ENCODE results near the gene PNCK.
"Not testable (repeated sequence)": the region's sequence is repeated elsewhere in the genome, so short reads cannot be mapped to it uniquely, and the experiment has no call there.

The PNCK gene

DNA sequence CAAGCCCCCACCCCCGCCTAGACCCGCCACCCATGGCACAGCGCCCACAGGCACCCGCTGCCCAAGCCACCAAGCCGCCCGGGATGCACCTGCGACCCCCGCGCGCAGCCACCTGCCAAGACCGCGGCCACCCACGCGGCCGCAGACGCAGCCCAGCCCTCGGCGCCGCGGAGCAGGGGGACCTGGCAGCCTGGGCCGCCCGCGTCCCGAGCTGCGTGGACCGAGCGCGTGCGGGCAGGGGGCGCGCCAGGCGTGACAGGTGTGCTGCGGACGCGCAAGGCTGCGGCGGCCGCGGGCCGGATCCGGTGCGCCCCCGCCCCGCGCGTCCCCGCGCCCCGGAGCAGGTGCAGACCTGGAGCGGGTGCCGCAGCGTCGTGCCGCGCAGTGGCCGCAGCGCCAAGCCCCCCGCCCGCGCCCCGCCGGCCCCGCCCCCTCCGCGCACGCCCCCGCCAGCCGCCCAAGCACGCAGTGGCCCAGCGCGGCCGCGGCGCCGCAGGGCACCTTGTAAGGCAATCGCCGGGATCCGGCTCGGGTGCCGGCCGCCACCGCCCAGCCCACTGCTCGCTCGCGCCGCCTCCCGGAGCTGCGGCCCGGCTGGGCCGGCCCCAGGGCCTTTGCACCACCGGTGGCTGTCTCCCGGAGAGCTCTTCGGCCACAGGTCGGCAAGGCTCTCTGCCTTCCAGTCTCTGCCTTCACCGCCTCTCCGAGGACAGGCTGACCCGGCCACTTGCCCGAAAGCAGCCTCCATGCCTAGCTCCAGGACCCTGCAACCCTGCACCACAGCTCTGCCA is at the start of gene PNCK:
Gene PNCK (minus strand): TSS at position 386 of the 791 bp plus-strand sequence. CDS start 737 bp downstream, outside the sequence.
- DNase-seq, result no peak

GRCh38 chrX:153722704-153723350 is 49.2 kb upstream of the PNCK start:
- DNase-seq, result no peak

GRCh38 chrX:153719701-153720100 is 46.1 kb upstream of the PNCK start:
- DNase-seq, result no peak

DNA sequence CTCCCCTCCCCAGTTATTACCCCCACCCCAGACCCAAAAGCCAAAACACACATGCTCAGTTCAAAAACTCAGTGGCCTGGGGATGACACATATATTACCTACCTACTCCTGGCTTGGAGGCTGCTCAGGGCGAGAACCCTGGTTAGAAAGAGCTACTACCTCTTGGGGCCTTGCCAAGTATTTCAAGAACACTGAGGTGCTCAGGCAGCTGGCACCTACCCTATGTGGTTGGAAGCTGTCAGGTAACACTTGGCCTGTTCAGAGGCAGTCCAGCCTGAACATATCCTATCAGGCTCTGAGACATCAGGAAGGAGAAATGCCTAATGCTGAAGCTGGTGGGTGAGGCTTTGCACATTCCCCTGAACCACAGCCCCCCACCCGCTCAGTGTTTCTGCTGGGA is 45.6 kb upstream of the PNCK start:
- no peak for DNase-seq

- DNase-seq, result no peak
Measured at GRCh38 chrX:153717445-153717844, 43.8 kb upstream of the PNCK start.

- no peak for DNase-seq
Measured at GRCh38 chrX:153714256-153714655, 40.6 kb upstream of the PNCK start.

DNA sequence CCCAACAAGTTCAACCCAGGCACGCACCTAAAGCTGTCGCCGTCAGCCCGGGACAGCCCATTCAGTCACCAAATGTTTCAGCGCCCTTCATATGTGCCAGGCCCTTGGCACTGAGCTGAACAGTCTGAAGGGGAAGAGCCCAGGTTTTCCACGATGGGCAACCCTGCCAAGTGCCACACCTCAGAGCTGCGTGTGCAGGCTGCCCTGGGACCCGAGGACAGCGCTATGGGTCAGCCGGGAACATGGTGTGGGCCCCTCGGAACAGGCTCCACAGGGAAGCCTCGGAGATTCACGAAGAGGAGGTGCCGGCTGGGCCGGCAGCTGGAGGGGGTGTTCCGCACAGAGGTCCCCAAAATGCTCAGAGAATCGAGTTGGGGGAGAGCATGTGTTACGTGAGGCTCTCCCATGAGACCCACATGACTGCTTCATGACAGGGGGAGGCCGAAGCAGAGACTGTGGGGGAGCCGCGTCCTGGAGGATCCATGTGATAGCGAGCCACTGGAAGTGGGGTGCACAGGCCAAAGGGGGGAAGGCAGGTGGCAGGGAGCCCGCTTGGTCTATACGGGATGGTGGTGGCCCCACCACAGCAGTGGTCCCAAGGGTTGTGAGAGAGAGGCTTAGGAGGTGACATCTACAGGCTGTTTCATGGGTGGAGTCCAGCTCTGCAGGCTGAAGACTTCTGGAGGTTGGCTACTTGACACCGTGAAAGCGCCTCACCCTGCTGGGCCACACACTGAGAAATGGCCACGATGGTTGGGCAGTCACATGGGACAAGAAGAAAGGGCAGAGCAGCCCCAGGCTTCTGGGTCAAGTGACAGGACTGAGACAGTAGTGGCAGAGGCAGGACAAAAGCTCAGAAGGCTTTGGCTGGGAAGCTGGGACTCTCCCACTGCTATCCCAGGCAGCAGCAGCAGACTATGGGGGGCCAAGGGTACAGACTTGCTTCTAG is 36.4 kb upstream of the PNCK start:
- no peak for DNase-seq

DNA sequence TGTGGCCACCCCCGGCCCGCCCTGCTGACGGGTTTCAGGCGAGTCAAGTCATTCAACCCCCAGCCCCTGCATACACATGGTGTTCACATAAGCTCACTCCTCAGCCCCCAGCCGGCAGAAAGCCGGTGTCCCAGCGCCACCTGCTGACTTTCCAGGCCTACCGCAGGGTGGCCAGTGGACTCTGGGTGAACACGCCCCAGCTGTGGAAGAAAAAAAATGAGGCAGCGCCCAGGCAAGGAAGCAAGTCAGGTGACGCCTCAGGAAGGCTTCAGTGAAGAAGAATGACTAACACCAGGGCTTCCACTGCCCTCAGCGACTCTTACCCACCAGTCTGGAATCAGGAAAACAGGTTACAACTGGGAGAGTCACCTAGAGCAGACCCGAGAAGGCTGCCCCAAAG is 34.8 kb upstream of the PNCK start:
- DNase-seq, result peak; percentile 59

GRCh38 chrX:153707406-153707805 is 33.8 kb upstream of the PNCK start:
- no peak for DNase-seq

DNA sequence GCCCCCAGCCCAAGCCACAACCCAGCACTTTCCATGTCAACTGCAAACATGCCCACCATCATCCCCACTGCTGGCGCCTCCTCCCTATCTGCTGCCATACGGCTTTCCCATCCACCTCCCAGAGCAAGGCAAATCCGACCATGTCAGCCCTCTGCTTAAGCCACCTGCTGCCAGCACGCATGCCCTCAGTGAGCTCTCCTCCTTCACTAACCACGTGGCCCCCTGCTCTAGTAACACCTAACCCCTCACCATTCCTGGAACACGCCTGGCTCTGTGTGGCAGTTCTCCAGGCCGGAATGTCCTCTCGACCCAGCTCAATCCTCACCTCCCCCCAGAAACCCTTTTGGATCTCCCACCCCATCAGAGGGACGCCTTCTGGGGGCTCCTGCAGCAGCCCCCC is 33.2 kb upstream of the PNCK start:
- DNase-seq, result no peak

GRCh38 chrX:153705403-153706060 is 31.9 kb upstream of the PNCK start:
- not testable (repeated sequence) for DNase-seq

DNA sequence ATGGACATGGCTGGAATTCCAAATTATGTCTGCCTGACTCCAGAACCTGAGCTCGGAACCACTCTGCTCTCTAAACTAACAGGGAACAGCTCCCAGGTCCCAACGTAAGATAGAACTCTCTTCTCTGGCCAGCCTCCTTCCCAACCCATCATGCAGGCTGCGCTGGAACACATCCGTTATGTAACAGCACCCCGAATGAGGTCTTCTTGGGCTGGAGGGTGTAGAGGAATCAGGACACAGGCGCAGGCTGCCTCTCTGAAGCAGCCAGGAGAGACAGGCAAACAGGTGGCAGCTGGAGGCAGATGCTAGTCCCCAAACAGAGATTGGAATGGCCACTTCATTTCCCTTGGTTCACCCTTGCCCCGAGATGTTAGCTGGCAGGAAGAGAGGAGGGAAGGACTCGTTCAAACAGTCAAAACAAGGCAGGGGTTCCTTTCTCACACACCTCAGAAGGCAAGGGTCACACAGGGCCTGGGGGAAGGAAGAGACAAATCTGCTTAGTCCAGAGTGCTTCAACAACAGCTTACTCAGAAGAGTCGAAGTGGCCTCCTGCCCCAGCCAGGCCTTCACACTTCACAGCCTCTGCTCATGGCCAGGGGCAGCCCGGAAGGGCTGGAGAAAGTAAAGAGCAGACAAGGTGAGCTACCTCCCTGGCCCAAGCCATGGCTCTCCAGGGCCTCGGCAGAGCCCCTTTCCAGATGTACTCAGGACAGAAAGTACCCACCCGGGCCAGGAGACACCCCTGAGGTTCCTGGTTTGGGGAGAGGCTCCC is 31.2 kb upstream of the PNCK start:
- DNase-seq, result not testable (repeated sequence)

- DNase-seq, result no peak
Measured at GRCh38 chrX:153704021-153704526, 30.5 kb upstream of the PNCK start.

GRCh38 chrX:153703036-153703370 is 29.4 kb upstream of the PNCK start:
- no peak for DNase-seq

DNA sequence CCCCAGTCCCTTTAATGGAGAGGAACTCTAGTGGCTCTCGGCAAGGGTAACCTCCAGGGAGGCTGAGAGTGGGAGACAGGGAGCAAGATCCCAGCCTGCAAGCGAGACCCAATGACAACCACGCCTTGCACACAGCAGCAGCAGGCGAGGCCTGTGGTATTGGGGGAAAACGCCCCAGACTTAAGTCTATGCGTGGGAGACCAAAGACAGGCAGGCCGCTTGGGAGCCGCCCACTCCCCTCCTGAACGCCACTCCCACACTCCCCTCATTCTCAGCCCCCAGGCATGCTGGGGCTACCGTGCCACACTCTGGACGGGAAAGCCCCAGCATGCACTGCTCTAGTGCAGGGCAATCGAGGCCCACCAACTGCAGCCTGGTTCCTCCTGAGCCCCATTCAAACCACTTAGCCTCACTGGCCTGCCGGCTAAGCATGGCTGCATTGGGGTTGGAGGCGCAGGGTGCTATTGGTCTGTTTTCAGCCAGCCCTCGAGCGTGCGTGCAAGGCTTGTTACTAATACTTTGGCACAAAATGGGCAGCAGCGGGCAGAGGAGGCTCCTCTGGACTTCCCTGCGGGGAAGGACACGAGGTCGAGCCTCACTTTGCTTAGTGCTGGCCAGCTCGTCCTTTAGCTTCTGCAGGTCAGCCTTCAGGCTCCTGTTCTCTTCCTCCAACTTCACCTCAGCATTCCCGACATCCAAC is 28.9 kb upstream of the PNCK start:
- no peak for DNase-seq

DNA sequence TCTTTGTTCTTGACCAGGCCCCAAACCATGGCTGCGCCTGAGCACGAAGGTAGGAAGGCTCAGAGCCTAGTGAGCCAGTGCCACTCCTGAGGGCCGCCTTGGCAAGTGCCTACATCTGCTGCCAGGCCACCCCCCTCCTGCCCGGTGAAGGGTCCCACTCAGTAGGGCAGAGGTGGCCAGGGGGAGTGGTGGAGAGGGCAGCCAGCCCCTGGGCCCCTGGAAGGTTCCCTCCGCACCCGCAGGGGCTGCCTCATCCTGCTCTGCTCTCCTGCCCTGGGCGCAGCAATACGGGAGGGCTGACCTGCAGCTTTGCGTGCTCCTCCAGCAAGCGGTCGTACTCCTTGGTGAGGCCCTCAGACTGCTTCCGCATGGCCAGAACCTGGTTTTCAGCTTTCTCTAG is 28.1 kb upstream of the PNCK start:
- DNase-seq, result no peak

DNA sequence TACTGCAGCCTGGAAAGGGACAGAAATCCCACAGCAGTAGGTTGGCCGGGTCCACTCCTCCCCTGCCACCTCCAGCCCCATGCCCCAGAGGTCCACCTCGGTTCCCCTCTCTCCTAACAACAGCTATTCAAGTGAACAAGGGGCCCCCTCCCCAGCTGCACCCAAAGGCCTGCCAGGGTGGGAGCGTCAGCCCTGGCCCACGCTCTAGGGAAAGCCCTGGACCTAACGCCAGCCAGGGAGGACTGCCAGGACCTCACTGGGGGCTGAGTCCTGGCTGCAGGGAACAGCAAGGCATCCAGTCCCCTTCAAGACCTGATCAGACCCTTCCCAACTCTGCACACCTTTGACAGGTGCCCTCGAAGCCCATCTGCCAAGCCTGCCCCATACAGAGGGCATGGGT is 27.4 kb upstream of the PNCK start:
- DNase-seq, result no peak

DNA sequence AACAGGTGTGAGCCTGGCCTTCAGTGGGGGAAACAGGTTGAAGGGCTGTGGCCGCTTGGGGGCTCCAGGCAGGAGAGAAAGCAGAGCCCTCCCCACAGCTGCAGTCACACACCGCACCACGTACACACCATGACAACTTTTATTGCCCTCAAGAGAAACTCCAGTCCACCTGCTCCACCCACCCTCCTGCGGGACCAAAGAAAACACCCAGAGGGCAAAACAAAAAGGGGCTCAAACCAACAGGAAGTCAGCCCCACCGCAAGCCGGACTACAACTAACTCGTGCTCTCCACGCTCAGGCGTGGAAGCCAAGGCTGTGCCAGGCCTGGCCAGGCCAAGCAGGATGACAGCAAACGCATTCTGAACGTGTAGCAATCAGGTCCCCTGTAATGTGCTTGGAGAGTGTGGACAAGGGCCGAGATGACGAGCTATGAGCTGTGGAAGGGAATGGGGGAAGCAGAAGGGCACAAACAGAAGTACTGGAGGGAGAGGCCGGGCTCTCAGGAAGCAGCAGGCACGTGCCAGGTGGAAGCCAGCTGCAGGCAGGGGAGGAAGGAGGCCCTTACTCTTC is 26.8 kb upstream of the PNCK start:
- no peak for DNase-seq

GRCh38 chrX:153699784-153700371 is 26.3 kb upstream of the PNCK start:
- DNase-seq, result not testable (repeated sequence)

GRCh38 chrX:153699210-153699783 is 25.7 kb upstream of the PNCK start:
- DNase-seq, result not testable (repeated sequence)

Data from activated CD4-positive, alpha-beta T cell treated with anti-CD3 and anti-CD28 coated beads, Interleukin-2, amount 50 U/mL, for 16 hours (primary cell).